Coronary artery (tissue), 2 donors: Measurements from ENCODE around the gene KRT72.

ENCODE experiments used
- DNase-seq: peaks from one replicate; pipeline ENCODE4 v3.0.0-alpha.2; 2017; ENCODE audit warnings: low spot score
- H3K27ac ChIP-seq, 2 donors: fragments of 200-600 bp; sonication (generic); one replicate each; pipeline ENCODE4 v1.5.1; 2016 to 2019
- H3K4me3 ChIP-seq: fragments of 200-600 bp; sonication (generic); 2 replicates; pipeline ENCODE4 v1.5.1; 2016; ENCODE audit warnings: mild to moderate bottlenecking, moderate library complexity
- TF ChIP-seq, protein P1 (sequence below): fragments of 200-600 bp; sonication (generic); IDR thresholded peaks from one replicate; pipeline ENCODE4 v1.5.1; 2019; ENCODE audit warnings: antibody characterized with exemption

Gene KRT72

DNA sequence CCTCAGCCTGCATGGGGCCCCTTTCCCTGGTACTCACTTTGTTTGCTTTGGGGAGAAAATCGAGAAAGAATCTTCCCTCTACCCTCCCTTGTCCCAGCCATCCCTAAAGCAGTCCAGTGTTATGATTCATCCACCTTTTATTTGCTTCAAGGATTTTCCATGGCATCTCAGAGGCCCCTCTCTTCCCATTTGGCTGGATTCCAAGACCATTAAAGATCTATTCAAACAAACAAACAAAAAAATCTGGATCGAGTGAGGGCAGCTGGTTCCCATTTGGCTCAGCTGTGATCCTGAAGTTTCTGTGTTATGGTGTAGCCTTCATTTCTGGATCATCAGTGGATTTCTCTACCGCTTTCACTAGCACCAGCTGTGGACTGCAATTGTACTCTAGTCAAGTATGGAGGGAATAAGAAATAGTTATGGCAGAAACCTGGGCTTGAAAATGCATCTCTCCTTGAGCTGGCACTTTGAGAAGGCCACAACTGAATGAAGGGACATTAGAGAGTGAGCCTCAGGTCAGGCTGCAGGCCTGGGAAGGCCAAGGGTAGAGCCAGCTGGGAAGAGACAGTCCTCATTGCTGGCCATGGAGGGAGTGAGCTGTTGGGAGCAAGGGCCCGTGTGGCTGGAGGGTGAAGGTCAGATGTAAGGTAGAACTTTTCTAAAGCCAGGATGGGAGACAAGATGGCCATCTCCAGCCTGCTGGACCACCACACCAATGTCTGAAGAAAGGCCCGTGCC is 62.0 kb downstream of the KRT72 start:
- no peak for DNase-seq
- H3K4me3 ChIP-seq = no peak overlapping the region
- H3K27ac ChIP-seq = peak overlapping the region in 1 of 2 donors; percentile 30
- TF ChIP-seq, protein P1, sequence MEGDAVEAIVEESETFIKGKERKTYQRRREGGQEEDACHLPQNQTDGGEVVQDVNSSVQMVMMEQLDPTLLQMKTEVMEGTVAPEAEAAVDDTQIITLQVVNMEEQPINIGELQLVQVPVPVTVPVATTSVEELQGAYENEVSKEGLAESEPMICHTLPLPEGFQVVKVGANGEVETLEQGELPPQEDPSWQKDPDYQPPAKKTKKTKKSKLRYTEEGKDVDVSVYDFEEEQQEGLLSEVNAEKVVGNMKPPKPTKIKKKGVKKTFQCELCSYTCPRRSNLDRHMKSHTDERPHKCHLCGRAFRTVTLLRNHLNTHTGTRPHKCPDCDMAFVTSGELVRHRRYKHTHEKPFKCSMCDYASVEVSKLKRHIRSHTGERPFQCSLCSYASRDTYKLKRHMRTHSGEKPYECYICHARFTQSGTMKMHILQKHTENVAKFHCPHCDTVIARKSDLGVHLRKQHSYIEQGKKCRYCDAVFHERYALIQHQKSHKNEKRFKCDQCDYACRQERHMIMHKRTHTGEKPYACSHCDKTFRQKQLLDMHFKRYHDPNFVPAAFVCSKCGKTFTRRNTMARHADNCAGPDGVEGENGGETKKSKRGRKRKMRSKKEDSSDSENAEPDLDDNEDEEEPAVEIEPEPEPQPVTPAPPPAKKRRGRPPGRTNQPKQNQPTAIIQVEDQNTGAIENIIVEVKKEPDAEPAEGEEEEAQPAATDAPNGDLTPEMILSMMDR = no peak

DNA sequence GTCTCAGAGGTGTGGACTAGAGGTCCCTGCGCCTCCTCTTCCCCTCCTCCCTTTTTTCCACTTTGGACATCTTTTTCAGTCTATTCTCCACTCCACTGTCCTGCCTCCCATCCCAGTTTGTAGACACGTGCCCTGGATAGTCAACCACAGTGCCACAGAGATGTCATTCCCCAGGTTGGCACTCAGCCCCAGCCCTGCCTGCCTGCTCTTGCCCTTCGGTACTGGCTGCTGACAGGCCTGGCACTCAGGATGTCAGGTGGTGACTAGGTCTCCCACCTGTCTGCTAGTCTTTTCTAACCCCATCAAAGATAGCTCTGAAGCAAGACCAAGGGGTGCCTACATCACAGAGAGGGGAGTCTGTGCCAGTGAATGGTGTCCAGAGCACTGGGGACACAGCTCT is 64.2 kb downstream of the KRT72 start:
- no peak overlapping the region for H3K27ac ChIP-seq
- no peak overlapping the region for H3K4me3 ChIP-seq
- TF ChIP-seq, protein P1 = no peak
- DNase-seq = no peak
